GM18511 (cell line): ENCODE measurements around the gene AREG.

Source experiments
- ATAC-seq: cut with Tn5 transposase; IDR thresholded peaks from one replicate; pipeline ENCODE4 v1.9.1; 2021; ENCODE audit warnings: mild to moderate bottlenecking, moderate library complexity; ENCODE audit not compliant: unreplicated experiment

The AREG gene

GRCh38 chr4:74456849-74457395 is 12.0 kb downstream of the AREG start:
- no peak for ATAC-seq

- ATAC-seq = no peak
These were observed 15.9 kb downstream of the AREG start for GRCh38 chr4:74460833-74461232.

GRCh38 chr4:74463123-74463522 is 18.2 kb downstream of the AREG start:
- no peak for ATAC-seq

GRCh38 chr4:74464291-74464690 is 19.4 kb downstream of the AREG start:
- ATAC-seq = no peak

GRCh38 chr4:74466242-74466641 is 21.3 kb downstream of the AREG start:
- ATAC-seq = no peak

- no peak for ATAC-seq
These were observed 26.3 kb downstream of the AREG start for GRCh38 chr4:74471264-74471663.

GRCh38 chr4:74473155-74473811 is 28.3 kb downstream of the AREG start:
- no peak for ATAC-seq

- ATAC-seq = no peak
These were observed 29.6 kb downstream of the AREG start for GRCh38 chr4:74474345-74475090.

- ATAC-seq = no peak
These were observed 30.3 kb downstream of the AREG start for GRCh38 chr4:74475091-74475800.

GRCh38 chr4:74475946-74476345 is 31.0 kb downstream of the AREG start:
- ATAC-seq = no peak

- ATAC-seq = no peak
These were observed 34.1 kb downstream of the AREG start for GRCh38 chr4:74479009-74479408.

- no peak for ATAC-seq
These were observed 35.3 kb downstream of the AREG start for GRCh38 chr4:74480267-74480666.

GRCh38 chr4:74481891-74482609 is 37.1 kb downstream of the AREG start:
- ATAC-seq = no peak

- no peak for ATAC-seq
These were observed 38.4 kb downstream of the AREG start for GRCh38 chr4:74483226-74483911.

GRCh38 chr4:74486905-74487304 is 42.0 kb downstream of the AREG start:
- no peak for ATAC-seq

GRCh38 chr4:74487771-74488170 is 42.8 kb downstream of the AREG start:
- ATAC-seq = no peak

GRCh38 chr4:74490736-74491135 is 45.8 kb downstream of the AREG start:
- ATAC-seq = no peak

GRCh38 chr4:74499986-74500781 is 55.2 kb downstream of the AREG start:
- ATAC-seq = peak; percentile 90

GRCh38 chr4:74501579-74501978 is 56.6 kb downstream of the AREG start:
- no peak for ATAC-seq

- no peak for ATAC-seq
These were observed 58.6 kb downstream of the AREG start for GRCh38 chr4:74503580-74503979.
